ENCODE data around the gene HOXB1.

The HOXB1 gene

GRCh38 chr17:48566717-48567116 is 35.9 kb upstream of the HOXB1 start:
- Histone ChIP-seq H3K4me1 (ENCODE audit: insufficient read depth, insufficient read length) (peaks cover 2% of the 10 kb centered on the region), H3K36me3 (ENCODE audit: insufficient read depth, insufficient read length, low read length) (no peaks in the 10 kb centered on the region), H3K4me3 (ENCODE audit: insufficient read length, low read depth) (no peak overlapping the region), H3K27me3 (ENCODE audit: insufficient read depth, insufficient read length) (peaks cover 100% of the 10 kb centered on the region), H3K9me3 (ENCODE audit: insufficient read depth, low read length) (peaks cover 11% of the 10 kb centered on the region; the same call in 1 of the 2 replicates), H3K9ac (ENCODE audit: insufficient read length, low read depth) (no peak overlapping the region)
- no peak for DNase-seq (ENCODE audit: low read depth, low spot score)
- TF ChIP-seq ZNF274 (IDR thresholded peaks at IDR 0.05; ENCODE audit: low read depth, low read length): no peak
- TF ChIP-seq SUZ12 (IDR thresholded peaks at IDR 0.05; ENCODE audit: extremely low read depth, insufficient read depth, insufficient read length): no peak
- no peak for TF ChIP-seq YY1 (IDR thresholded peaks at IDR 0.05; ENCODE audit: insufficient read depth, insufficient read length)

GRCh38 chr17:48565925-48566710 is 35.3 kb upstream of the HOXB1 start:
- peaks cover 100% of the 10 kb centered on the region for H3K27me3 ChIP-seq (ENCODE audit: insufficient read depth, insufficient read length)
- H3K36me3 ChIP-seq (ENCODE audit: insufficient read depth, insufficient read length, low read length): no peaks in the 10 kb centered on the region
- H3K4me1 ChIP-seq (ENCODE audit: insufficient read depth, insufficient read length): peaks cover 2% of the 10 kb centered on the region
- no peak overlapping the region for H3K9ac ChIP-seq (ENCODE audit: insufficient read length, low read depth)
- peaks cover 11% of the 10 kb centered on the region; the same call in 1 of the 2 replicates for H3K9me3 ChIP-seq (ENCODE audit: insufficient read depth, low read length)
- no peak for DNase-seq (ENCODE audit: low read depth, low spot score)
- TF ChIP-seq ZNF274 (IDR thresholded peaks at IDR 0.05; ENCODE audit: low read depth, low read length) (no peak), SUZ12 (IDR thresholded peaks at IDR 0.05; ENCODE audit: extremely low read depth, insufficient read depth, insufficient read length) (no peak), YY1 (IDR thresholded peaks at IDR 0.05; ENCODE audit: insufficient read depth, insufficient read length) (no peak)
- H3K4me3 ChIP-seq (ENCODE audit: insufficient read length, low read depth): no peak overlapping the region

- Histone ChIP-seq H3K9ac (ENCODE audit: insufficient read length, low read depth) (no peak overlapping the region), H3K27me3 (ENCODE audit: insufficient read depth, insufficient read length) (peaks cover 100% of the 10 kb centered on the region)
Measured at GRCh38 chr17:48565022-48565554, 34.3 kb upstream of the HOXB1 start.

GRCh38 chr17:48564188-48565021 is 33.6 kb upstream of the HOXB1 start:
- no peaks in the 10 kb centered on the region for H3K36me3 ChIP-seq (ENCODE audit: insufficient read depth, insufficient read length, low read length)
- H3K9me3 ChIP-seq (ENCODE audit: insufficient read depth, low read length): peaks cover 11% of the 10 kb centered on the region; the same call in 1 of the 2 replicates
- H3K4me1 ChIP-seq (ENCODE audit: insufficient read depth, insufficient read length): peaks cover 3% of the 10 kb centered on the region
- TF ChIP-seq SUZ12 (IDR thresholded peaks at IDR 0.05; ENCODE audit: extremely low read depth, insufficient read depth, insufficient read length) (peak; percentile 92), YY1 (IDR thresholded peaks at IDR 0.05; ENCODE audit: insufficient read depth, insufficient read length) (no peak)
- H3K4me3 ChIP-seq (ENCODE audit: insufficient read length, low read depth): peak overlapping the region; percentile 29
- peak overlapping the region; percentile 58 for H3K9ac ChIP-seq (ENCODE audit: insufficient read length, low read depth)
- peaks cover 100% of the 10 kb centered on the region for H3K27me3 ChIP-seq (ENCODE audit: insufficient read depth, insufficient read length)
- DNase-seq (ENCODE audit: low read depth, low spot score): no peak

More at GRCh38 chr17:48565022-48565554, 34.3 kb upstream of the HOXB1 start:
- no peak for DNase-seq (ENCODE audit: low read depth, low spot score)
- Histone ChIP-seq H3K9me3 (ENCODE audit: insufficient read depth, low read length) (peaks cover 11% of the 10 kb centered on the region; the same call in 1 of the 2 replicates), H3K36me3 (ENCODE audit: insufficient read depth, insufficient read length, low read length) (no peaks in the 10 kb centered on the region), H3K4me3 (ENCODE audit: insufficient read length, low read depth) (no peak overlapping the region), H3K4me1 (ENCODE audit: insufficient read depth, insufficient read length) (no peaks in the 10 kb centered on the region)
- TF ChIP-seq ZNF274 (IDR thresholded peaks at IDR 0.05; ENCODE audit: low read depth, low read length) (no peak), YY1 (IDR thresholded peaks at IDR 0.05; ENCODE audit: insufficient read depth, insufficient read length) (no peak), SUZ12 (IDR thresholded peaks at IDR 0.05; ENCODE audit: extremely low read depth, insufficient read depth, insufficient read length) (no peak)

GRCh38 chr17:48563867-48564187 is 33.0 kb upstream of the HOXB1 start:
- Histone ChIP-seq H3K36me3 (ENCODE audit: insufficient read depth, insufficient read length, low read length) (no peaks in the 10 kb centered on the region), H3K4me1 (ENCODE audit: insufficient read depth, insufficient read length) (peaks cover 3% of the 10 kb centered on the region), H3K9me3 (ENCODE audit: insufficient read depth, low read length) (peaks cover 11% of the 10 kb centered on the region; the same call in 1 of the 2 replicates), H3K27me3 (ENCODE audit: insufficient read depth, insufficient read length) (peaks cover 100% of the 10 kb centered on the region), H3K4me3 (ENCODE audit: insufficient read length, low read depth) (no peak overlapping the region), H3K9ac (ENCODE audit: insufficient read length, low read depth) (peak overlapping the region; percentile 12)
- TF ChIP-seq ZNF274 (IDR thresholded peaks at IDR 0.05; ENCODE audit: low read depth, low read length) (no peak), YY1 (IDR thresholded peaks at IDR 0.05; ENCODE audit: insufficient read depth, insufficient read length) (no peak), SUZ12 (IDR thresholded peaks at IDR 0.05; ENCODE audit: extremely low read depth, insufficient read depth, insufficient read length) (no peak)
- no peak for DNase-seq (ENCODE audit: low read depth, low spot score)

GRCh38 chr17:48563385-48563838 is 32.6 kb upstream of the HOXB1 start:
- no peaks in the 10 kb centered on the region for H3K36me3 ChIP-seq (ENCODE audit: insufficient read depth, insufficient read length, low read length)

More at GRCh38 chr17:48563385-48563838, 32.6 kb upstream of the HOXB1 start:
- TF ChIP-seq SUZ12 (IDR thresholded peaks at IDR 0.05; ENCODE audit: extremely low read depth, insufficient read depth, insufficient read length): peak; percentile 3
- no peak for TF ChIP-seq YY1 (IDR thresholded peaks at IDR 0.05; ENCODE audit: insufficient read depth, insufficient read length)
- H3K27me3 ChIP-seq (ENCODE audit: insufficient read depth, insufficient read length): peaks cover 100% of the 10 kb centered on the region
- H3K4me1 ChIP-seq (ENCODE audit: insufficient read depth, insufficient read length): peaks cover 3% of the 10 kb centered on the region
- H3K9me3 ChIP-seq (ENCODE audit: insufficient read depth, low read length): peaks cover 11% of the 10 kb centered on the region; the same call in 1 of the 2 replicates
- no peak overlapping the region for H3K9ac ChIP-seq (ENCODE audit: insufficient read length, low read depth)
- H3K4me3 ChIP-seq (ENCODE audit: insufficient read length, low read depth): no peak overlapping the region
- no peak for DNase-seq (ENCODE audit: low read depth, low spot score)

Data from NT2/D1 (cell line).